HEK293 (cell line): Measurements from ENCODE around the gene IRX2.

Source experiments
- CTCF ChIP-seq: fragments of 450-650 bp; formaldehyde crosslinking; IDR thresholded peaks from 2 replicates; pipeline ENCODE4 v1.5.1; 2016; ENCODE audit warnings: missing biosample characterization, missing genetic modification characterization
- HIC1 ChIP-seq: fragments of 450-650 bp; formaldehyde crosslinking; IDR thresholded peaks from 2 replicates; pipeline ENCODE4 v1.5.1; 2016; ENCODE audit warnings: missing biosample characterization, missing genetic modification characterization
- PRDM10 ChIP-seq: fragments of 450-650 bp; formaldehyde crosslinking; IDR thresholded peaks from 2 replicates; pipeline ENCODE4 v1.5.1; 2016; ENCODE audit warnings: missing biosample characterization, missing genetic modification characterization
- TCF7L2 ChIP-seq: IDR thresholded peaks from 2 replicates; pipeline ENCODE4 v1.6.1; 2011; ENCODE audit warnings: low read depth, mild to moderate bottlenecking, inconsistent platforms, low read length, moderate library complexity, borderline replicate concordance
- ZBTB7A ChIP-seq: fragments of 450-650 bp; formaldehyde crosslinking; IDR thresholded peaks from 2 replicates; pipeline ENCODE4 v1.5.1; 2016; ENCODE audit warnings: low read depth, missing biosample characterization, missing genetic modification characterization
- ZNF133 ChIP-seq: fragments of 450-650 bp; formaldehyde crosslinking; IDR thresholded peaks from 2 replicates; pipeline ENCODE4 v1.5.1; 2016; ENCODE audit warnings: missing biosample characterization, missing genetic modification characterization
- ZNF239 ChIP-seq: fragments of 450-650 bp; formaldehyde crosslinking; IDR thresholded peaks from 2 replicates; pipeline ENCODE4 v1.5.1; 2016; ENCODE audit warnings: missing biosample characterization, missing genetic modification characterization
- ZNF398 ChIP-seq: fragments of 450-650 bp; formaldehyde crosslinking; IDR thresholded peaks from 2 replicates; pipeline ENCODE4 v1.5.1; 2017; ENCODE audit warnings: missing biosample characterization, missing genetic modification characterization
- ZNF513 ChIP-seq: fragments of 450-650 bp; IDR thresholded peaks from 2 replicates; pipeline ENCODE4 v1.5.1; 2018; ENCODE audit warnings: missing biosample characterization, missing genetic modification characterization
- ZNF521 ChIP-seq: fragments of 450-650 bp; formaldehyde crosslinking; IDR thresholded peaks from 2 replicates; pipeline ENCODE4 v1.5.1; 2017; ENCODE audit warnings: missing biosample characterization, mild to moderate bottlenecking, missing genetic modification characterization
- ZNF585B ChIP-seq: fragments of 450-650 bp; formaldehyde crosslinking; IDR thresholded peaks from 2 replicates; pipeline ENCODE4 v1.5.1; 2016; ENCODE audit warnings: missing biosample characterization, missing genetic modification characterization
- ZNF621 ChIP-seq: fragments of 450-650 bp; formaldehyde crosslinking; IDR thresholded peaks from 2 replicates; pipeline ENCODE4 v1.5.1; 2017; ENCODE audit warnings: missing biosample characterization, missing genetic modification characterization

GRCh38 chr5:2724831-2725230, 26.6 kb downstream of the IRX2 start:
- no peak for TF ChIP-seq CTCF
- TF ChIP-seq ZNF398 (tag by site-specific recombination), result no peak
- no peak for TF ChIP-seq ZBTB7A
- no peak for TF ChIP-seq HIC1 (tag by site-specific recombination)
- TF ChIP-seq TCF7L2, result no peak
- no peak for TF ChIP-seq ZNF133 (tag by site-specific recombination)
- no peak for TF ChIP-seq ZNF585B (tag by site-specific recombination)
- TF ChIP-seq ZNF513 (tag by site-specific recombination), result no peak
- TF ChIP-seq ZNF239 (tag by site-specific recombination), result no peak
- no peak for TF ChIP-seq PRDM10 (tag by site-specific recombination)
- TF ChIP-seq ZNF621 (tag by site-specific recombination), result no peak
- no peak for TF ChIP-seq ZNF521 (tag by site-specific recombination)
